HTR-8/SVneo (cell line): Measurements from ENCODE around the gene PPP6R2.

Experiments used
- DNase-seq: peaks from one replicate; pipeline ENCODE4 v3.0.0; 2011; ENCODE audit warnings: low spot score, mixed read lengths; ENCODE audit not compliant: insufficient read length
- FAIRE-seq: peaks from 2 replicates; lab custom pipeline; 2011; peaks lifted over from hg19 to GRCh38; lab: Jason Lieb, UNC

PPP6R2 gene

DNA sequence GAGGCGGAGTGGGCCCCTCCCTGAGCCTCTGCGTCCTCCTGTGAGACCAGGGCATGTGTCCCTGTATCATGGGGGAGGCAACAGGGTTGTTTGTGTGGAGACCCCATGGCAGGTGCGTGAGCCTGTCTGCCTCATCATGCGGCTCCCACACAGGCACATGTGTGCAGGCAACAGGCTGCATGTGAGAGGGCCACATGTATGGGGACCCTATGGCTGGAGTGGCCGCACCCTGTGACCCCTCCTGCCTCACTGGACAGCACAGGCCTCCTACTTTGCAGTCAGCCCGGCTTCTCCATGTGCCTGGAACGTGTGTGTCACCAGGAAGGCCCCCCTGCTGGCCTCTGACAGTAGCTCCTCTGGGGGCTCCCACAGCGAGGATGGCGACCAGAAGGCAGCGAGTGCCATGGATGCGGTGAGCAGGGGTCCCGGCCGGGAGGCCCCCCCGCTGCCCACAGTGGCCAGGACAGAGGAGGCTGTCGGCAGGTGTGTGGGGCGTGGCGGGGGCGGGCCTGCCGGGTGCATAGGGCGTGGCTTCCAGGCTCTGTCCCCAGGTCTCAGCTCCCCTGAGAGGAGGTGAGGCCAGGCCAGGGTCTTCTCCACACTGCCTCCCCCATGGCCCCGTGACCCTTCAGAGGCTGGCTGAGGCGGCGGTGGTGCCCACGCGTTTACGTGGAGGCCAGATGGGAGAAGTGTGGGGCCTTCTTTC lies 97.6 kb downstream of the PPP6R2 start:
- no peak for FAIRE-seq
- DNase-seq = no peak

DNA sequence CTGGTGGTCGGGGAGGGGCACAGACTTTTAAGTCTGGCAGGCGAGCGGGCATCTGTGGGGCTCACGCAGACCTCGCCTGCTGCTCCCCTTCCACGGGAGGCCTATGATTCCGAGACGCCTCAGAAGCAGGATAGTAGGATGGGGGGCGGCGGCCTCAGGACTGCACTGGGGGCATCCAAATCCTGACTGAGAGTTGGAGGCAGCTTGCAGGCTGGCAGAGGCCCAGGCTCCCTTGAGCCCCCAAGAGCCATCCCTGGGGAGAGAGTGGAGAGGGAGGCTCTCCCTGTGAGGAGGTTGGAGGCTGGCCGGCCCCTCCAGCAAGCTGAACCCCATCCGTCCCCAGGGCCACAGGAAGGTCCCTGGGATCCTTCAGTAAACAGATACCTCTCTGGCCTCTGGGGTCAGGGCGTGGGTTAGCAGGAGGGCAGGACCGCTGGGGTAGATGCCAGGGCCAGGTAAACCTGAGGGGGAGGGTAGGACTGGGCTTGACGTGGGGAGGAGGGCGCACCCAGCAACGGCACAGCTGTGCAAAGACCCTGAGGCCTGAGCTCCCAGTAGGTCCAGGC lies 98.4 kb downstream of the PPP6R2 start:
- DNase-seq (no peak), FAIRE-seq (no peak)

- DNase-seq (no peak), FAIRE-seq (no peak)
These were observed 100.1 kb downstream of the PPP6R2 start for GRCh38 chr22:50443197-50443596.

DNA sequence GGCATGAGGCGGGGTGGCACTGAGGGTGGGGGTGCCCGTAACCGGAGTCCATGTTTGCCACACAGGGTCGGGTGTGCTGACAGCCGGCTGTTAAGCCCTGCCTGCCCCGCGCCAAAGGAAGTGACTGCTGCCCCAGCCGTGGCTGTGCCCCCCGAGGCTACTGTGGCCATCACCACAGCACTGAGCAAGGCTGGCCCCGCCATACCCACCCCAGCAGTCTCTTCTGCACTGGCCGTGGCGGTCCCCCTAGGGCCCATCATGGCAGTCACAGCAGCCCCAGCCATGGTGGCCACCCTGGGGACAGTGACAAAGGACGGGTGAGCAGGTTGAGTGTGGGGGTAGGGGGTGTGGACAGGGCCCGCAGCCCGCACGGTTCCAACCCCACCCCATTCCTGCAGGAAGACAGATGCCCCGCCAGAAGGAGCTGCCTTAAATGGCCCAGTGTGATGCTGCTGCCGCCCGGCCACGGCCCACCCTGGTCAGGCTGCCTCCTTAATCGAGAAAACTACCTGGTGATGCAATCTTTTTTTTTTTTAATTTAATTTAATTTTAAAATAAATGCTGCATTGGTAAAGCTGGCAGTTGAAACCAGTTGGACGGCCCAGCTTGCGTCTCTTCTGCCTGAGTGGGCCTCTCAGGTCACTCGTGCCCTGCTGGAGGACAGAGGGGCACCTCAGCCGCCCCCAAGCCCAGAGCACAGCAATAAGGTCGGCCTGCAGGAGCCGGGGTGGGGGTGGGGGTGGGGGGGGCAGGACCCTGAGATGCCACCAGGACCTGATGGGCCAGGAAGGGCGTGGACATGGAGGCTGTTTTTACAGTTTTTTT lies 100.9 kb downstream of the PPP6R2 start:
- no peak for DNase-seq
- FAIRE-seq = no peak

- DNase-seq (no peak), FAIRE-seq (no peak)
These were observed 101.5 kb downstream of the PPP6R2 start for GRCh38 chr22:50444663-50445062.

GRCh38 chr22:50445071-50445879 lies 102.1 kb downstream of the PPP6R2 start:
- FAIRE-seq (no peak), DNase-seq (no peak)

DNA sequence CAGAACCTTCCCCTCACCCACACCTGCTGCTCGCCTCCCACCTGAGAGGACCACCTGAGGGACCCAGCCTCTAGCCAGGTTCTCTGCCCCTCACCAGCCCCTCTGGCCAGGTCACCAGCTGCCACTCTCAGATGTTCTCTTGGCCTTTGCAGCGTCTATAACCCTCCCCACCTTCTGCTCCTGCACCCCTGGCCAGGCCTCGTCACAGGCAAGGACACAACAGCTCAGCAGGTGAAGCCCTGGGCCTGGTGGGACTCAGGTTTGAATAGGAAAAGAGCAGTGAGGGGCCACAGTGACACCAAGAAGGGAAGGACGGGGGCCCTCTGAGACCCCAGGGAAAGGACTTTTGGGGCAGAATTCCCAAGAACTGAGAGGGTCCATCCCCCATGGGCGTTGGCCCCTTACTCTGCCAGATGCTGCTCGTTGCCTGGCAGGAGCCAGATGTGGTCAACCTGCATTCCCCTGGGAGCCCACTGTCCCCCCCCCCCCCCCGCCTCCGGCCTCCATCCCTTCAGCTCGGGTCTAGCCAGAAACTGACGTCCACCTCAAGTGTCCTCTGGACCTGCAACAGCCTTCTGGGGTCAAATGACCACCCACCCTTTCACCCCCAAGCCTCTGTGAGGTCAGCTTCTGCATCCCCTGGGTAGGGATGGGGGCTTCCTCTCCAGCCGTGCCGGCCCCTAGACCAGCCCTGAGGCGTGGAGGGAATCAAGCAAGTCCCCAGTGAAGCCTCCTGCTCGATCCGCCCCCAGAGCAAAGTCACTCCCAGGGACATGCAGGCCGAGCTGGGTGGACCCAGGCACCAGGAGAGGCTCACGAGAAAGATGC lies 103.0 kb downstream of the PPP6R2 start:
- DNase-seq (no peak), FAIRE-seq (no peak)

DNA sequence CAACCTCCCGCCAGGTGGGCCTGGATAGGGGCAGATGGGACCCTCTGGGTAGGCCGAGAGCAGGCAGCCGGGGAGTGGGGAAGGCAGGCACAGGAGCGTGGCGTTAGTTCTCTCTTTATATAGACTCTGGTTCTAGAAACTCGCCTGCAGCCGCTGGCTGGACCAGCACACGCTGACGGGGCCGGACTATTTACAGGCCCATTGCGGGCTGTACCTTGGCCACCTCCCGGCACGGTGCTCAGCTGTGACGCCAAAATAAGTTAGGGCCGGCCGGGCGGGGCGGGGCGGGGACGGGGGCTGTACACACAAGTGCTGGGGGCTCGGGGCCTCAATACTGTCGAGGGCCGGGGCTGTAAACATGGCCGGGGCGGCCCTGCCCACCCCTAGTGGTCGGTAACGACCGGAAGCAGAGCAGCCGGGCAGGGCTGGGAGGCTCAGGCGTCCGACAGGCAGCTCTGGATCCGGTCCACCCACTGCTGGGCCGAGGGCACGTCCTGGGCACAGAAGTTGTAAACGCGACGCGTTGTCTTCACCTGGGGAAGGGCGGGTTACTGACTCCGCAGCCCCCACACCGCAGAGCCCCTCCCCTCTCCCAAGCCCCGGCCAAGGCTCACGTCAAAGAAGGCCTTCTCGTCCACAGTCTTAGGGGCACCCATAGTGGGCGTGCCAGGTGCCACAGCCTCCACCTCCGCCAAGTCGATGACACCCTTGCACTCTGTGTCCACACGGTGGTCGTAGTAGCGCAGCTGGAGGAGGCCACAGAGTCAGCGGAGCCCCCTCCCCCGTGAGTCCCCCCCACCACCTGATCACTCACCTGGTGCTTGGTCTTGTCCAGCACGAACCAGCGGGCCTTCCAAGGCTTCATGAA lies 103.8 kb downstream of the PPP6R2 start:
- no peak for DNase-seq
- no peak for FAIRE-seq

- FAIRE-seq (no peak), DNase-seq (no peak)
These were observed 104.7 kb downstream of the PPP6R2 start for GRCh38 chr22:50447576-50448551.

DNA sequence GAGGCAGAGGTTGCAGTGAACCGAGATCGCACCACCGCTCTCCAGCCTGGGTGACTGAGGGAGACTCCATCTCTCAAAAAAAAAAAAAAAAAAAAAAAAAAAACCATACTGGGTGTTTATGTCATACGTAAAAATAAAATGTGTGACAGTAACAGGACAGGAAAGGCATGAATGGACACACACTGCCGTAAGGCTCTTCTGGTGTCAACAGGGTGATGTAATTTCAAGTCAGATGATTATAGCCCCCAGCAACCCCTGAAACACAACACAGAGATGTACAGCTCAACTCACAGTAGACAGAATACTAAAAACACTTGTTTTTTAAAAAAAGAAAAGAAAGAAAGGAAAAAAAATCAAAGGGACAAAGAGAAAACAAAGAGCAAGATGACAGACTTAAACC lies 109.5 kb downstream of the PPP6R2 start:
- FAIRE-seq = no peak
- no peak for DNase-seq

- DNase-seq = no peak
- FAIRE-seq = no peak
These were observed 111.5 kb downstream of the PPP6R2 start for GRCh38 chr22:50454556-50455075.

GRCh38 chr22:50455201-50455600 lies 112.1 kb downstream of the PPP6R2 start:
- DNase-seq (no peak), FAIRE-seq (no peak)

DNA sequence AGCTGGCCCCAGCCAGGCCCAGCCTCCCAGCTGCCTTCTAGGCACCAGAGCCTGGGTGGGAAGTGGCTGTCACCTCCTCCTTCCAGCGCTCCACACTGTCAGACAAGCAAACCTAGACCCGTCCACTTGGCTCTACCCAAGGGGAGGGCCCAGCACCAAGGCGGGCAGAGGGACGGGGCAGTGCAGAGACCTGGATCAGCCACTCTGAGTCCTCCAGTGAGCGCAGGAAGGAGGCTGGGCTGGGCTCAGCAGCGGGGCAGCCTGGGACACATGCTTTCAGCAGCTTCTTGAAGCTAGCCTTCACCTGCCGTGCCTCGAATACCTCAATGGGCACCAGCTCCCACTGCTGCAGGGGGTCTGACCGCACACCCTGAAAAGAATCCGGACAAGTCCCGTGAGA lies 112.9 kb downstream of the PPP6R2 start:
- DNase-seq (no peak), FAIRE-seq (no peak)

DNA sequence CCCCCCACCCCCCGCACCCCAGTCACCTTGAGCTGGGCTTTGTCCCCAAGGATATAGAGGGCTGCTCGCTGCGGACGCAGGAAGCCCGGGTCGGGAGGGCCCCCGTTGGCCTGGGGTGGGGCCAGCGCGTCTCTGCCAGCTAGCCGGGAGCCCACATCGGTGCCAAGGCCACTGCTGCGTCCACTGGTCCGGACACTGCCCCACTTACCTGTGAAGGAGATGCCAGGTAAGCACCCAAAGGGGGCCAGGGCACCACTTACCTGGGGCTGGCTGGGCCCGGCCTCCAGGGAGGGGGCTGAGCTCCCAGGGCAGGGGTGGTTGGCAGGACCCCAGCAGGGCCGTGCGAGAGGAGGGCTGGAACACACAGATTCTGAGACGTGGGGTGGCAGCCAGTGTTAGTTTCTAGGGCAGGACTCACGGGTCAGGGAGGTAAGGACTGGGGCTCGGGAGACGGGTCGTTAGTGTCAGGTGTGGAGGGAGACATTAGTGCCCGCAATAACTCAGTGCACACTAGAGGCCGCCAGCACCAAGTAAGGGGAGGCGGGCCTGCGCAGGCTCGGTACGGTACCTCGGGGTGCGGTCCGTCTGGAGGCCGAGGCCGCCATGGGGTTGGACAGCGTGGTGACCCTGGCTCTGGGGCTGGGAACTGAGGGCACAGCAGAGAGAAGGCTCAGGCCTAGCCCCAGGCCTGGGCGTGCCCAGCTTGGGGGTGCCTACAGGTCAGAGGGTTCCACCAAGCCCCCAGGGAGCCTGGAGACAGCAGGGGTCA lies 113.5 kb downstream of the PPP6R2 start:
- DNase-seq = no peak
- FAIRE-seq = no peak

- no peak for DNase-seq
These were observed 115.9 kb downstream of the PPP6R2 start for GRCh38 chr22:50459016-50459415.

GRCh38 chr22:50459496-50460140 lies 116.5 kb downstream of the PPP6R2 start:
- DNase-seq = no peak

More at GRCh38 chr22:50459016-50459415, 115.9 kb downstream of the PPP6R2 start:
- FAIRE-seq = no peak

More at GRCh38 chr22:50459496-50460140, 116.5 kb downstream of the PPP6R2 start:
- FAIRE-seq = no peak
